Vagina (tissue), 2 donors: ENCODE measurements around the gene ITGB4.

Experiments used
- POLR2A ChIP-seq, 2 donors: fragments of 450-650 bp; IDR thresholded peaks; one replicate each; pipeline ENCODE4 v1.6.1; 2017; ENCODE audit warnings: antibody characterized with exemption in 2 of 2, mild to moderate bottlenecking in 2 of 2, moderate library complexity in 2 of 2
- POLR2AphosphoS5 ChIP-seq, 2 donors: sonication (generic); formaldehyde crosslinking; IDR thresholded peaks; one replicate each; pipeline ENCODE4 v1.9.0; 2017; ENCODE audit warnings: antibody characterized with exemption in 2 of 2, mild to moderate bottlenecking in 2 of 2, low read depth in 1 of 2; ENCODE audit not compliant: insufficient read depth in 1 of 2
- TF ChIP-seq, protein P1 (sequence below), 3 experiments: fragments of 450-650 bp in 2 of 3; fragments of 200-600 bp in 1 of 3; sonication (generic) in 1 of 3; IDR thresholded peaks; one replicate each; pipeline ENCODE4 v1.5.1; 2017 to 2019; ENCODE audit warnings: antibody characterized with exemption in 3 of 3, mild to moderate bottlenecking in 2 of 3, moderate library complexity in 2 of 3

DNA sequence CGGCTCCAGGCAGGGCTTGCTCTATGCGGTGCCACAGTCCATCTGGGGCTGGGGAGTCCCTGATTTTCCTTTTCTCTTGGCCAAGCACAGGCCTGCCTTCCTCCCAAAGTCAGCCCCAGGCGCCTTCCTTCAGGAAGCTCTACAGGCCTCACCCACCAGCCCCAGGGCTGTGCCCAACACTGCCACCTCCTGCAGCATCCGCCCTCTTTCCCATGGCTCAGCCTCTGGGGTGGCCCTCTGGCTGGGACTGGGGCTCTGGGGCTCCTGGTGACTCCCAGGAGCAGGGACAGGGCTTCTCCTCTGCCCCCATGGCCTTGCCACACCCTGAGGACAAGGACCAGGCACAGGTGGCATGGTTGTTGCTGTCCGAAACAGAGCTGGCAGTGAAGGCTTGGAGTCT is 817 bp downstream of the ITGB4 start:
- TF ChIP-seq, protein P1, sequence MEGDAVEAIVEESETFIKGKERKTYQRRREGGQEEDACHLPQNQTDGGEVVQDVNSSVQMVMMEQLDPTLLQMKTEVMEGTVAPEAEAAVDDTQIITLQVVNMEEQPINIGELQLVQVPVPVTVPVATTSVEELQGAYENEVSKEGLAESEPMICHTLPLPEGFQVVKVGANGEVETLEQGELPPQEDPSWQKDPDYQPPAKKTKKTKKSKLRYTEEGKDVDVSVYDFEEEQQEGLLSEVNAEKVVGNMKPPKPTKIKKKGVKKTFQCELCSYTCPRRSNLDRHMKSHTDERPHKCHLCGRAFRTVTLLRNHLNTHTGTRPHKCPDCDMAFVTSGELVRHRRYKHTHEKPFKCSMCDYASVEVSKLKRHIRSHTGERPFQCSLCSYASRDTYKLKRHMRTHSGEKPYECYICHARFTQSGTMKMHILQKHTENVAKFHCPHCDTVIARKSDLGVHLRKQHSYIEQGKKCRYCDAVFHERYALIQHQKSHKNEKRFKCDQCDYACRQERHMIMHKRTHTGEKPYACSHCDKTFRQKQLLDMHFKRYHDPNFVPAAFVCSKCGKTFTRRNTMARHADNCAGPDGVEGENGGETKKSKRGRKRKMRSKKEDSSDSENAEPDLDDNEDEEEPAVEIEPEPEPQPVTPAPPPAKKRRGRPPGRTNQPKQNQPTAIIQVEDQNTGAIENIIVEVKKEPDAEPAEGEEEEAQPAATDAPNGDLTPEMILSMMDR (IDR thresholded peaks at IDR 0.05), result no peak
- TF ChIP-seq POLR2A (IDR thresholded peaks at IDR 0.05) (no peak), POLR2AphosphoS5 (IDR thresholded peaks at IDR 0.05; ENCODE audit: insufficient read depth in 1 of 2, low read depth in 1 of 2) (peak in 1 of 2 donors; percentile 11)
